NCI-H146 treated with DMSO at 0.1 percent for 48 hours (cell line): ENCODE results near the gene PPBP.
"Not testable (repeated sequence)": the region's sequence is repeated elsewhere in the genome, so short reads cannot be mapped to it uniquely, and the experiment has no call there.

ENCODE experiments used
- DNase-seq: peaks from one replicate; lab custom pipeline; 2025; ENCODE audit not compliant: unreplicated experiment; lab: John Stamatoyannopoulos, UW

PPBP gene

DNA sequence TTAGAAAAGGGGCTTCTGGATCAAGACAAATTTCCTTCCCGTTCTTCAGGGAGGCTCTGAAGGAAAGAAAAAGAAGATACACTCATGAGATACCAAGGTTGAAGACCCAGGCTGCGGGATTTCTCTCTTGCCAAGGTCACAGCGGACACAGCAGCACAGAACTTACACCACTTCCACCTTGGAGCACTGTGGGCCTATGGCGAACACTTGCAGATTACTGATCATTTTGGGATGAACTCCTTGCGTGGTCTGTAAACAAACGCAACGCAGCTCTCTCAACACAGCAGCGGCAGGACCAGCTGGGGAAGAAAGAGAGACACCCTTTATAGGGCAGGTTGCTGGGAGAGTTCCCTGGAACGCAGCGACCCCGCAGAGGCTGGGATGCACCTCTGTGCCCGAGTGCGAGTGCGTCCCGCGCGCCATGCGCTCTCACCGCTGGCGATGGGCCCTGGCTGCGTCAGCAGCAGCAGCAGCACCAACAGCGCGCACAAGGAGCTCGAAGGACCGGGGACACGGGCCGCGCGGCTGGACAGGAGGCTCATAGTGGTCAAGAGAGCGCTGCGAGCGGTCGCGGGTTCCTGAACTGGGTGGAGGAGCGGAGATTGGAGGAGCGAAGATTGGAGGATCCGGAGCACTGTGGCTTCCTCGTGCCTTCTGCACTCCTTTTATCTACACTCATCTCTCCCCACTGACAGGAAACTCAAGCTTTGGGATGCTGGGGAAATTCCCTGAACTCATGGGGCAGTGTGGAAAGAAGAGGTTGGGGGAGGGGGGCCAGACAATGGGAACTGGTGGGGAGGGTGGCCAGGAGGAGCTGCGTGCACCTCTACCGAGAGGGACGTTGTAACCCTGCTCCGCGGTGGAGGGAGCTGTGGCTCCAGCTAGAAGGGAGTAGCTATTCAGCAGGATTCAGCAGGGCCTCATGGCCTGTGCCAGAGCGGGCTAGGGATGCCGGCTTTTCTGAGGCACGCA is 10.3 kb upstream of the PPBP start, which contains the start of gene CXCL5:
TSS of gene CXCL5 (minus strand) at position 638 of the 972 bp plus-strand sequence. CDS start at position 542, 96 bp downstream.
- no peak for DNase-seq

DNA sequence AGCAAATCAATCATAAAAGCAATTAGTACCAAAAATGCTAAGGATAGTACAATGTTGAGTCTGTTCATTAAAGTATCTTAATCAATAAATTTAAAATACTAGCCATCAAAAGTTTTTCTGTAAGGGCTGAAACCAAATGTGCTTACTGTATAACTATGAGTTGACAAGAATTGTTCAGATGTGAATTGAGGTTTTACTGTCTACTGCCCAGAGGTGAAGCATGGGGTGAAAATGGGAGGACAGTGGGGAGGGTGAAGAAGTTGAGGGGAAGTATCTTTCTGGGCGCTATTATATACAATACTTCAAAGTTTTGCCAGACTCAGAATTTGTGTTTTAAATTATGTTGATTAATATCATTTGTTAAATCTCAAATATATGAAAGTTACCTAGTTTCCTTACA is 4.1 kb upstream of the PPBP start:
- no peak for DNase-seq

DNA sequence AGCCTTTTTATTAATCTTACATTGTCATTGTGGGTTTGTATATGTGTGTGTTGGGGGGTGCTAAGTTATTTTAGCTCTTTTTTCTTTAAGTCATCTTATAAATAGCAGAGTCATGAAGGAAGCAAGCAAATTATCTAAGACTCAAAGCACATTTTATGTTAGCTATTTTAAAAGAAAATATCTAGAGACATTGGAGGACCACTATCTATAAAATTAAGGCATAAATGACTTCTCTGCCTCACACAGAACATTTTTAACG is 3.7 kb upstream of the PPBP start:
- no peak for DNase-seq

DNA sequence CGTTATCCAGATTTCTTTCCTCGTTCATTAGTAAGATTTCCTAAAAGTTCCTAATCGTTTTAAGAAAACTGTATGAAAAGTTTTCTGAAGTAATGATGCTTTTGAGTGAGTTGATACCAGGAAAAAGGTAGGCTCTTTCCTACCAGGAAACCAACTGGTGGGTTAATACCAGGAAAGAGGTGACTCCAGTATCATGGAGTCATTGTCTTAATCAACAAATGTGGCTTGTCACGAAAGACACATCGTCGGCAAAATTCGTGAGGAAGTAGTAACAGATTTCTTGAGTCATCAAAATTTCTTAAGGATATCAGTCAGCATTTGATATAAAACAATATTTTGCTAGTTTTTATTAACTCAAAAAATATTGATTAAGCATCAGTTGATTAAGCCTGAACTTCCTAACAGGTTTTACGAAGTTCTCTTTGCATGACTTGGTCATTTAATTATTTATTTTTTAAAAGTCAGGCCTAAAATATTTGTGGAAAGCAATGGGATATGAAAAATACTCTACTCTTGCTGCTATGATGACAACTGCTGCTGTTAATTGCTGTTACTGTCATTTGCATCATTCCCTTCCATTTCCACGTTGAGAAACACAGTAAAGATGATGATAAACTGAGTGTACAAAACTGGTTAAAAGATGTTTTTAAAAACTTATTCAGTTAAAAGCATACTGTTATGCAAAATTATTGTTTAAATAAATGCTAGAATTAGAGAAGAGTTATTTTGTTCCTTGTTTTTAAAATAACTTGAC is 3.2 kb upstream of the PPBP start:
- no peak for DNase-seq

DNA sequence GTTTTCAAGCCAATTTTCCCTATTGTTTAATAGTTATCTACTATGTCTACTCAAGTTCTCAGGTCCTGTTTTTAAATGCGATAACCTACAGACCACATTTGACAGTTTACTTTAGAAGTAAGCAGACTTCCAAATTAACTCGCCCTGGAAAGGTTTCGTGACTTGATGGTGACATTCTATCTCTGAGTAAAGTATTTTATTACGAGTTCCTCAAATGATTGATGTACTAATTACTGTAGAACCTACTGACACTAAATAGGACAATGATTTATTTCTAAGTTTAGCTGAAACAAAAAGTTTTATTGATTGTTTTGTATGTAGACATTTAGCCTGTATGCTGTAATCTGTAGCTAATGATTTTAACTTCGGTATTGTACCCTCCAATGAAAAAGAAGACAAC is 1.9 kb upstream of the PPBP start:
- DNase-seq: no peak

GRCh38 chr4:73989031-73989430 is 1.0 kb upstream of the PPBP start:
- no peak for DNase-seq

DNA sequence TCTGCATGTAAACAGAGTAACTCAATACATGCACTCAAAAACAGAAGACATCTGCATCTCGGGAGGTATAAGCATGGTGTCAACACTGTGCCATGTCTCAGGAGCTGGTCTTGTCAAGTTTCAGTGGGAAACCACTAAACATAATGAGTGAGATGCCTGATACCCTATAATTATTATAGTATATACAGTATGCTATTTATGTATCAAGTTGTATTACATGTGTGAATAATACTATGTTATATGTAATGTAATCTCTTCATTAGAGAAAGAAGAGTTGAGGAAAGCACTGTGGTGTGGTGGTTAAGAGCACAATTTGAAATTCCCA is 2.5 kb downstream of the PPBP start:
- no peak for DNase-seq

DNA sequence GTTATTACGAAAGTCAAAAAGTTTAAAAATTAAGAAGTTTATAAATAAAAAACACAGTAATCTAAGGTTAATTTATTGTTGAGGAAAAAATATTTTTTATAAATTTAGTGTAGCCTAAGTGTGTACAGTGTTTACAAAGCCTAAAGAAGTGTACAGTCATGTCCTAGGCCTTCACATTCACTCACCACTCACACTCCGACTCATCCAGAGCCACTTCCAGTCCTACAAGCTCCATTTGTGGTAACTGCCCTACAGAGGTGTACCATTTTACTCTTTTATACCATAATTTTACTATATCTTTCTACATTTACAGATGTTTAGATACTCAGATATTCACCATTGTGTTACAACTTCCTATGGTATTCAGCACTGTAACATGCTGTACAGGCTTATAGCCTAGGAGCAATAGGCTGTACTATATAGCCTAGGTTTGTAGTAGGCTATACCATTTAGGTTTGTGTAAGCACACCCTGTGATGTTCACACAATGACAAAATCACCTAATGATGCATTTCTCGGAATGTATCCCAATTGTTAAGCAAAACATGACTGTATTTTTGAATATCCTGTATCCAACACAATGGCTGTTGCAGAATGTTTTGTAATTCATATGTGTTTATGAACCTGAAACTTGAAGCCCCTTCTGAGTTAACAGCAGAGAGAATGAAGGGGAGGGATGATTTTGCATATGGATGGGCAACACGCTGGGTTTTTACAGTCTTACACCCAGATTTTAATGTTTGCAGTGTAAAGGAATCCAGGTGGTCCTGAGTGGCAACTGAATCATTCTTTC is 3.1 kb downstream of the PPBP start:
- no peak for DNase-seq

GRCh38 chr4:73981175-73981574 is 6.8 kb downstream of the PPBP start:
- not testable (repeated sequence) for DNase-seq

DNA sequence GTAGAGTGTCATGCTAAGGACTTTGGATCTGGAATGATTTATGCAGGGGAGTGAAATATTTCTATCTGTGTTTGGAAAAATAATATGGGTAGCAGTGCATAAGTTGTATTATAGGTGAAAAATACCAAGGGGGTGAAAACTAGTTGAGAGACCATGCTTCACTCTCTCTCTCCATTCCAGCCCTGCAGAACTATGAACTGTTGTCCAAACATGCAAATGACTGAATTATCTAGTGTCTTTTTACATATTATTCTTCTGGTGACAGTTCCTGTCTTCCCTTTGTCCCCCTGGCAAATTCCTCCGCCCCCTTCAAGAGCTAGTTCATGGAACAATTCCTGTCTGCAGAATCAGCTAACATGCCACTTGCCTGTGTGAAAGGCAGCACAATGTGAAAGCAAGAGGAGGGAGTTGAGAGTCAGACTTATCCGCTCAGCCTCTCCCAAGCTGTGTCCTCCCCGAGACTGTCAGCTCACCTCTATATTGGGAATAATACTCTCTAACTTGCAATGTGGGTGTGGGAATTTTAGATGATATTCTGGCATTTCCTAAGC is 8.5 kb downstream of the PPBP start:
- DNase-seq: no peak

DNA sequence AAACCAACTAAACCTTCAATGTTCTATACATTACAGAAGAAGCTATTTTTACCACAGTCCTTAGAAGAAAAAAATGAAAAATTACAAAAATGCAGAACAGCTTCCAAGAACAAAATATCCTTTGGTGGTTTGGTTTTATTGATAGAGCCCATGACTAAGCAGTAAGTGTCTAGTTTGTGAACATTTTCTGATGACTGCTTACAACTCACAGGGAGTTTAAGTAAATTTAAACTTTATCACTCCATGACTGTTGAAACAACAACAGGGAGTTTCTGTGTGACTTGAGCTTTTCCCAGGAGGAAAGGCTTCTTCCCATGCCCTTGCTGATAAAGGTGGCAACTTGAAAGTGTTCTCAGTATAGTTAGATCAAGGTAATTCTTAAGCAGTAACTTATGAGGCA is 9.1 kb downstream of the PPBP start:
- DNase-seq: no peak

GRCh38 chr4:73976716-73977115 is 11.3 kb downstream of the PPBP start:
- no peak for DNase-seq

DNA sequence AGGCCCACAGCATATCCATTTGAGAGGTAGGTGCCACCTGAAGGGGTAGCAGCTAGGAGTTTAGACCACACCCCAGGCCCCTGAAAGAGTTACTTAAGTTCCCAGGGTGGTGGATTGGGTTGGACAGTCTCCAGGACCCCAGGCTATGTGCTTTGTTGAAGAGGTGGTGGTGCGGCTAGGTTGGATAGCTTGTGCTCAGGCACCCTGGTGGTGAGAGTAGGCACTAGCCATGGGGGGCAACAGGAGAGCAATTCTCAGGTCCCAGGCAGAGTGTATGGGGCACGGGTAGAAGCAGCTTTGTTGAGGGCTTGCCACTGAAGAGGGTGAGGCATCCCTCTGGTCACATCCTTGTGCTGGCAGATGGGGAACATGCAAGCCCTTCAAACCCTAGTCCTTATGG is 11.8 kb downstream of the PPBP start:
- no peak for DNase-seq

DNA sequence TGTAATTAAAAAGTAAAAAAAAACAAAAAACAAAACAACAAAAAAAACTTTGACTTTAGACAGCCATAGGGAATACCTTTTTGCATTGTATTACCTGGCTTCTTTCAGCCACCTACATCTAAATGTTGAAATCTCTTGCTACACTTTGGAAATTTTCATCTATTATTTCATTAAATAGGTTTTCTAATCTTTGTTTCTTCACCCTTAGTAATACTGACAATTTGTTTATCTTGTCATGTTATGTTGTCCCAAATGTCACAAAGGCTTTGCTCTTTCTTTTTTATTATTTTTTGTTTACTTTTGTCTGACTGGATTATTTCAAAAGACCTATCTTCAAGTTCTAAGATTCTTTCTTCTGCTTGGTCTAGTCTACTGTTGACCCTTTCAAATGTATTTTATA is 13.6 kb downstream of the PPBP start:
- DNase-seq: no peak

GRCh38 chr4:73970945-73971344 is 17.0 kb downstream of the PPBP start:
- no peak for DNase-seq

DNA sequence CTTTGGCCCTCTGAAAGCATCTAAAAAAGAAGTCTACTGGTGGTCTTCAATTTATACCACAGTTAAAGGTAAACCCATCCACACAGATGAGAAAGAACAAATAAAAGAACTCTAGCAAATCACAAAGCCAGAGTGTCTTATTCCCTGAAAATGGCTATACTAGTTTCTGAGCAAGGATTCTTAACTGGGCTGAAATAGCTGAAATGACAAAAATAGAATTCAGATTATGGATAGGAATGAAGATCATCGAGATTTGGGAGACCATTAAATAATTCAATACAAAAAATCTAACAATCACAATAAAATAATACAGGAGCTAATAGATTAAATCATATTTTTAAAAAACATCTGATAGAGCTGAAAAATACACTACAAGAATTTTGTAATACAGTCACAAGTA is 18.0 kb downstream of the PPBP start:
- no peak for DNase-seq

DNA sequence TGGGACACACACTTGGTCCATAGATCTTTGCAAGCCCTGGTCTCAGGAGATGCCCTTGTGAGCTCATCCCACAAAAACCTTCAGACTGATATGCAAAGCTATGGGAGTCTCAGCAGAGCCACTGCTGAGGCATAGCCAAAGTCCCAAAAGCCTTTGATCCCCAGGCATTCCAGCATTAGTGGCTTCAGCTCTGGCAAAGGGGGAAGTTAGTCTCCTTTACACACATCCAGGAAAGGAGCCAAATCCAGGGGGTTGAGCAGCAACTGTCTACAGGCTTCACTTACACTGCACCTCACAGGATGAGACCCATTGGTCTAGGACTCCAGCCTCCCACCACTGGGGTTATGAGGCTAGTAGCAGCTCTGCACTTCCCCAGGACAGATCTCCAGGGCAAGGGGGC is 20.1 kb downstream of the PPBP start:
- DNase-seq: no peak

- DNase-seq: no peak
Observed at GRCh38 chr4:73964862-73965611, 23.0 kb downstream of the PPBP start.

DNA sequence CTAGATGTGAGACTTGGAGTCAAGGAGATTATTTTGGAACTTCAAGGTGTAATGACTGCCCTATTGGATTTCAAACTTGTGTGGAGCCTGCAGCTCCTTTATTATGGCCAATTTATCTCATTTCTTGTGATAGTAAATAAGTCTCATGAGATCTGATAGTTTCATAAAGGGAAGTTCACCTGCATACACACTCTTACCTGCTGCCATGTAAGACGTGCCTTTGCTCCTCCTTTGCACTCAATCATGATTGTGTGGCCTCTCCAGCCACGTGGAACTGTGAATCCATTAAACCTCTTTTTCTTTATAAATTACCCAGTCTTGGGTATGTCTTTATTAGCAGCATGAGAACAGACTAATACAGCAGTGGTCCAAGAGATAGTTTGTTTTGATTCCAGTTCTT is 25.3 kb downstream of the PPBP start:
- DNase-seq: no peak

- not testable (repeated sequence) for DNase-seq
Observed at GRCh38 chr4:73959041-73959440, 28.9 kb downstream of the PPBP start.

DNA sequence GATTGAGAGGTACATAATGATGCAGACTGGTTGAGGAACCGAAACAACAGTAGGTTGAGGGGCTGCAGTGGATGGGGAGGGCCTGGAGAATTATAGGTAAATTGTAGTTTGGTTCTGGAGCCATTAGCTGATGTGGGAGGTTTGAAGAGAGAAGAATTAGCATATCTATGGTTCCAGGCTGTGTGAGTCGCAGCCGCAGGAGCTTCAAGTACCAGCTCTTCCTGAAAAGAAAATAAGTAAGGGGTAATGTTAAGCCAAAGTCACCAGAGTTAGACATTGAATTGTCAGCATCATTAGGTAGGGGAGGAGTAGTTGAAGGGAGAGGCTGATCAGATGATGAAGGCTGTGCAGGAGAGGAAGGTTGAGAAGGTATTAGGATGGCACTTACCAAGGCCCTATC is 35.6 kb downstream of the PPBP start:
- no peak for DNase-seq
